HepG2 (cell line): ENCODE results near the gene HSD11B1L. TPM values are rescaled to one million over a fixed set of nuclear protein-coding genes. Genes with fewer than 3 reads are reported as not detected.

Experiments
- E2F1 ChIP-seq: sonication (generic); formaldehyde crosslinking; IDR thresholded peaks from 2 replicates; pipeline ENCODE4 v1.5.0; 2020; ENCODE audit warnings: missing genetic modification reagents
- HNRNPLL ChIP-seq: fragments of 200-400 bp; formaldehyde crosslinking; IDR thresholded peaks from 2 replicates; pipeline ENCODE4 v1.6.1; 2017; ENCODE audit warnings: mild to moderate bottlenecking, low read depth, low read length; ENCODE audit not compliant: poor library complexity, severe bottlenecking
- HOXA7 ChIP-seq: sonication (generic); formaldehyde crosslinking; IDR thresholded peaks from 2 replicates; pipeline ENCODE4 v1.8.1; 2022; ENCODE audit warnings: mild to moderate bottlenecking, missing genetic modification reagents, moderate library complexity
- KDM2A ChIP-seq: sonication (generic); formaldehyde crosslinking; IDR thresholded peaks from 2 replicates; pipeline ENCODE4 v1.4.0; 2020; ENCODE audit warnings: low read depth, missing genetic modification reagents, borderline replicate concordance
- MBNL3 ChIP-seq: fragments of 250-450 bp; sonication (Bioruptor Pico); conservative IDR thresholded peaks from 2 replicates; pipeline ENCODE4 v1.8.0; 2022; ENCODE audit warnings: mild to moderate bottlenecking, inconsistent platforms
- NCOA2 ChIP-seq: sonication (generic); formaldehyde crosslinking; IDR thresholded peaks from 2 replicates; pipeline ENCODE4 v1.8.0; 2022; ENCODE audit warnings: inconsistent platforms
- NFKBIZ ChIP-seq: IDR thresholded peaks from 2 replicates; pipeline ENCODE4 v1.6.1; 2018; ENCODE audit warnings: missing genetic modification reagents, missing compliant biosample characterization
- POGZ ChIP-seq: sonication (generic); formaldehyde crosslinking; IDR thresholded peaks from 2 replicates; pipeline ENCODE4 v1.4.0; 2020; ENCODE audit warnings: mild to moderate bottlenecking, missing genetic modification reagents
- THAP9 ChIP-seq: sonication (generic); formaldehyde crosslinking; IDR thresholded peaks from 2 replicates; pipeline ENCODE4; 2020; ENCODE audit warnings: missing genetic modification reagents, mild to moderate bottlenecking, borderline replicate concordance
- THYN1 ChIP-seq: sonication (generic); formaldehyde crosslinking; IDR thresholded peaks from 2 replicates; pipeline ENCODE4 v1.8.1; 2023; ENCODE audit warnings: low read depth, mild to moderate bottlenecking, moderate library complexity, missing genetic modification reagents, borderline replicate concordance
- ZNF629 ChIP-seq: sonication (generic); formaldehyde crosslinking; conservative IDR thresholded peaks from 2 replicates; pipeline ENCODE4 v1.5.0; 2020; ENCODE audit warnings: missing genetic modification reagents
- polyA plus RNA-seq, 8 experiments: library from polyadenylated mRNA; depleted of rRNA in 3 of 8; stranded (reverse) in 7 of 8; unstranded in 1 of 8; fragments of >200 nt; fragmentation: Illumina TruSeq in 4 of 8; extraction: Trizol in 4 of 8; gene quantifications; 2 replicates each; pipeline versions ENCODE4 v1.2.1 to v1.2.3, GENCODE V29; 2011 to 2016; ENCODE audit warnings: low read depth in 4 of 8, missing spikeins in 1 of 8, mixed read lengths in 1 of 8; ENCODE audit not compliant: insufficient read depth in 1 of 8
- total RNA-seq, 5 experiments: library from RNA; depleted of rRNA; stranded (reverse); fragments of >200 nt; fragmentation: Illumina TruSeq; extraction: Trizol; gene quantifications; 2 replicates each; pipeline ENCODE4 v1.2.3, GENCODE V29; 2016; ENCODE audit warnings: low read depth in 1 of 5
- TF ChIP-seq, protein P1 (sequence below): sonication (generic); formaldehyde crosslinking; IDR thresholded peaks from 2 replicates; pipeline ENCODE4 v1.9.0; 2021; ENCODE audit warnings: missing genetic modification reagents, mild to moderate bottlenecking, borderline replicate concordance
- TF ChIP-seq, protein P2 (sequence below): sonication (generic); formaldehyde crosslinking; IDR thresholded peaks from 2 replicates; pipeline ENCODE4 v1.5.1; 2020; ENCODE audit warnings: mild to moderate bottlenecking, missing genetic modification reagents, moderate library complexity
- TF ChIP-seq, protein P3 (sequence below): sonication (generic); formaldehyde crosslinking; IDR thresholded peaks from 2 replicates; pipeline ENCODE4 v1.5.0; 2020; ENCODE audit warnings: mild to moderate bottlenecking, missing genetic modification reagents

Gene HSD11B1L
- total and polyA plus RNA-seq, 2 of the 13 experiments (the other 11 are each of a cell fraction or from before 2014, with no cell fraction given) = 2.8 to 3.9 TPM

DNA sequence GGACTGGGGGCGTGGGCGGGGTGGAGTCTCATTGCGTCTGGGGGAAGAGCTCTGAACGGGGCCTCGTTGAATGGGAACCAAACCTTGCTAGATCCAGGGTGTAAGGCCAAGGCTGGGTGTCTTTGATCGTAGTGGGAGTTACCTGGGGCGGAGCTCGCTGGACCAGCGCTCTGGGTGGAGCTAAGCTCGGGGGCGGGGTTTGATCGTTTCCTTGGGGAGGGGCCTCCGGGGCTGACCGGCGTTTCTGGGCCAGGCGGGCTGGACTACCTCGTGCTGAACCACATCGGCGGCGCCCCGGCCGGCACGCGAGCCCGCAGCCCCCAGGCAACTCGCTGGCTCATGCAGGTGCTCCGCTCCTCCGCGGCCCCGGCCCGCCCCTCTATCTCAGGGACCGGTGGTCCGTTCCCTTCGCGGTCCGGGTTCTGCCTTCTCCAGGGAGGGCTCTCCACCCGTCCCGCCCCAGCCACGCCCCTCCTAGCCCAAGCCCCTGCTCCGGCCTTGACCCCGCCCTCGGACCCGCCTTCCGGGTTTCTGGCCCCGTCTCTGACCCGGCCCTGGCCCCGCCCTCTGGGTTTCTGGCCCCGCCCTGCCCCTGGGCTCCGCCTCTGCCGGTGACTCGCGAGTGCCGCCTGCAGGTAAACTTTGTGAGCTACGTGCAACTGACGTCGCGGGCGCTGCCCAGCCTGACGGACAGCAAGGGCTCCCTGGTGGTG is 6.0 kb downstream of the HSD11B1L start (continued):
- TF ChIP-seq ZNF629 (CRISPR knock-in tag) (no peak), MBNL3 (CRISPR knock-in tag) (no peak), NFKBIZ (CRISPR knock-in tag) (peak; percentile 42; the same call in 1 of the 2 replicates), HOXA7 (CRISPR knock-in tag) (no peak), THAP9 (CRISPR knock-in tag) (peak; percentile 61), E2F1 (CRISPR knock-in tag) (no peak), KDM2A (CRISPR knock-in tag) (peak; percentile 82; the same call in 1 of the 2 replicates), POGZ (CRISPR knock-in tag) (peak; percentile 31; the same call in 1 of the 2 replicates), THYN1 (CRISPR knock-in tag) (no peak), HNRNPLL (peak; percentile 62), NCOA2 (CRISPR knock-in tag) (no peak)
- TF ChIP-seq, protein P1, sequence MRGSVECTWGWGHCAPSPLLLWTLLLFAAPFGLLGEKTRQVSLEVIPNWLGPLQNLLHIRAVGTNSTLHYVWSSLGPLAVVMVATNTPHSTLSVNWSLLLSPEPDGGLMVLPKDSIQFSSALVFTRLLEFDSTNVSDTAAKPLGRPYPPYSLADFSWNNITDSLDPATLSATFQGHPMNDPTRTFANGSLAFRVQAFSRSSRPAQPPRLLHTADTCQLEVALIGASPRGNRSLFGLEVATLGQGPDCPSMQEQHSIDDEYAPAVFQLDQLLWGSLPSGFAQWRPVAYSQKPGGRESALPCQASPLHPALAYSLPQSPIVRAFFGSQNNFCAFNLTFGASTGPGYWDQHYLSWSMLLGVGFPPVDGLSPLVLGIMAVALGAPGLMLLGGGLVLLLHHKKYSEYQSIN = no peak
- TF ChIP-seq, protein P2, sequence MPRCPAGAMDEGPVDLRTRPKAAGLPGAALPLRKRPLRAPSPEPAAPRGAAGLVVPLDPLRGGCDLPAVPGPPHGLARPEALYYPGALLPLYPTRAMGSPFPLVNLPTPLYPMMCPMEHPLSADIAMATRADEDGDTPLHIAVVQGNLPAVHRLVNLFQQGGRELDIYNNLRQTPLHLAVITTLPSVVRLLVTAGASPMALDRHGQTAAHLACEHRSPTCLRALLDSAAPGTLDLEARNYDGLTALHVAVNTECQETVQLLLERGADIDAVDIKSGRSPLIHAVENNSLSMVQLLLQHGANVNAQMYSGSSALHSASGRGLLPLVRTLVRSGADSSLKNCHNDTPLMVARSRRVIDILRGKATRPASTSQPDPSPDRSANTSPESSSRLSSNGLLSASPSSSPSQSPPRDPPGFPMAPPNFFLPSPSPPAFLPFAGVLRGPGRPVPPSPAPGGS (CRISPR knock-in tag) = 0 out of 2 replicates have a peak, but pooled peaks have one; percentile 4
- TF ChIP-seq, protein P3, sequence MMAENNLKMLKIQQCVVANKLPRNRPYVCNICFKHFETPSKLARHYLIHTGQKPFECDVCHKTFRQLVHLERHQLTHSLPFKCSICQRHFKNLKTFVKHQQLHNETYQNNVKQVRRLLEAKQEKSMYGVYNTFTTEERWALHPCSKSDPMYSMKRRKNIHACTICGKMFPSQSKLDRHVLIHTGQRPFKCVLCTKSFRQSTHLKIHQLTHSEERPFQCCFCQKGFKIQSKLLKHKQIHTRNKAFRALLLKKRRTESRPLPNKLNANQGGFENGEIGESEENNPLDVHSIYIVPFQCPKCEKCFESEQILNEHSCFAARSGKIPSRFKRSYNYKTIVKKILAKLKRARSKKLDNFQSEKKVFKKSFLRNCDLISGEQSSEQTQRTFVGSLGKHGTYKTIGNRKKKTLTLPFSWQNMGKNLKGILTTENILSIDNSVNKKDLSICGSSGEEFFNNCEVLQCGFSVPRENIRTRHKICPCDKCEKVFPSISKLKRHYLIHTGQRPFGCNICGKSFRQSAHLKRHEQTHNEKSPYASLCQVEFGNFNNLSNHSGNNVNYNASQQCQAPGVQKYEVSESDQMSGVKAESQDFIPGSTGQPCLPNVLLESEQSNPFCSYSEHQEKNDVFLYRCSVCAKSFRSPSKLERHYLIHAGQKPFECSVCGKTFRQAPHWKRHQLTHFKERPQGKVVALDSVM (CRISPR knock-in tag) = peak; percentile 39; the same call in 1 of the 2 replicates
